Right ventricle myocardium superior (tissue), 1 donor: ENCODE data around the gene TRAF3IP3. TPM values are rescaled to one million over a fixed set of nuclear protein-coding genes. Genes with fewer than 3 reads are reported as not detected.

Experiments
- ATAC-seq: fragments of 200-7000 bp; cut with Tn5 transposase; one replicate; pipeline ENCODE4 v1.9.1; 2020; ENCODE audit warnings: mild to moderate bottlenecking; ENCODE audit not compliant: poor library complexity
- DNase-seq: peaks from one replicate; pipeline ENCODE4 v3.0.0-alpha.2; 2020
- intact Hi-C: fragments of 100-400 bp; cut with DNase I; formaldehyde crosslinking; loops from one replicate; pipeline ENCODE4 v1.11.2; 2022
- long read RNA-seq: library from polyadenylated mRNA; unstranded; transcript quantifications from one replicate; pipeline ENCODE4 v2.0.0, GENCODE V29; 2021
- total RNA-seq: library from RNA; stranded (reverse); fragmentation: NEBNext Ultra II Directional; extraction: Animal tissue kit (Norgen Biotek cat#: 25700); gene quantifications from one replicate; pipeline ENCODE4 v1.2.1, GENCODE V29; 2021
- donor health status: DM: no; HTN: yes; CAD: no; lungs with severe emphysema.

TRAF3IP3 gene
- 0.70 TPM for total RNA-seq
- long read RNA-seq: 0 reads

- intact Hi-C loops: no loop called here
- DNase-seq (peak; percentile 56), ATAC-seq (peak; percentile 50)
These were observed at the start of gene TRAF3IP3 for GRCh38 chr1:209755926-209756614. Gene TRAF3IP3, plus strand, starts transcription at chr1:209756053. Its CDS starts 3,987 bp downstream, at chr1:209760040.

DNA sequence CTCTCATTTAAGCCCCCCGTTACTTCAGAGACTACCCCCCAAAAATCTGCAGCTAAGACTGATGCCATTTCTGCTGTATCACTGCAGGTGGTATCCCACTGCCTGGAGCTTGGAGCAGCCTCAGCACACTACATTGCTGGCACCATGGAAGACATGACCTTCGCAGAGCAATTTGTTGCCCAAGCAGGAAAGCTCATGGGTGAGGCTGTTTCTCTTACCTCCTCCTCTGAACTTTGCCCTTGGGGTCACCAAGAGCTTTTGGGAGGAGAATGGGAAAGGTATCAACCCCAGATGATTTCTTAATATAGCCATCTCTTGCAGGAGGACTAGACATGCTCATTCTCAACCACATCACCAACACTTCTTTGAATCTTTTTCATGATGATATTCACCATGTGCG is 49.2 kb upstream of the TRAF3IP3 start:
- intact Hi-C loops: no loop called here
- ATAC-seq (no peak), DNase-seq (no peak)

- intact Hi-C loops: no loop called here
- ATAC-seq (no peak), DNase-seq (no peak)
These were observed 48.5 kb upstream of the TRAF3IP3 start for GRCh38 chr1:209707308-209707707.

- DNase-seq: no peak
- intact Hi-C loops: no loop called here
- no peak for ATAC-seq
These were observed 47.6 kb upstream of the TRAF3IP3 start for GRCh38 chr1:209708297-209708696.

GRCh38 chr1:209710093-209710492 is 45.8 kb upstream of the TRAF3IP3 start:
- DNase-seq (no peak), ATAC-seq (no peak)
- intact Hi-C loops: no loop called here

DNA sequence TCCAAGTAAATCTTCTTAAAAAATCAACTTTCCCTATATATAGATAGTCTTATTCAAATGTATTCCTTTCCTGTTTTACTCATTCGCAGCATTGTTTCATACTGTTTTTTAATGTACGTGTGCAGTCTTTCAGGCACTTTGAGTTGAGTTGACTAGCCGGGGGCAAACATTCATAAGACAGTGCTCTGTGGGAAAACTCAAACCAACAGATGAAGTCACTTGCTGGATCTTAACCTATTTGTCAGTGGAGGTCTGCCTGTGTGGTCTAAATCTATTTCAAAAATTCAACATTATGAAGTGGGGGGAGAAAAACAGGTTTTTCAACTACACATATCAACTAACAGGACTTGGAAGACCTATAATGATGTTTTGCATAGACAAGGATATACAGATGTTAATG is 45.0 kb upstream of the TRAF3IP3 start:
- ATAC-seq: no peak
- DNase-seq: no peak
- intact Hi-C loops: no loop called here

- DNase-seq: no peak
These were observed 41.5 kb upstream of the TRAF3IP3 start for GRCh38 chr1:209714338-209714737.

GRCh38 chr1:209715314-209715713 is 40.5 kb upstream of the TRAF3IP3 start:
- intact Hi-C loops: no loop called here
- no peak for ATAC-seq
- no peak for DNase-seq

More at GRCh38 chr1:209714338-209714737, 41.5 kb upstream of the TRAF3IP3 start:
- no peak for ATAC-seq
- intact Hi-C loops: no loop called here

GRCh38 chr1:209717818-209718217 is 38.0 kb upstream of the TRAF3IP3 start:
- intact Hi-C loops: no loop called here
- no peak for DNase-seq
- peak; percentile 42 for ATAC-seq

DNA sequence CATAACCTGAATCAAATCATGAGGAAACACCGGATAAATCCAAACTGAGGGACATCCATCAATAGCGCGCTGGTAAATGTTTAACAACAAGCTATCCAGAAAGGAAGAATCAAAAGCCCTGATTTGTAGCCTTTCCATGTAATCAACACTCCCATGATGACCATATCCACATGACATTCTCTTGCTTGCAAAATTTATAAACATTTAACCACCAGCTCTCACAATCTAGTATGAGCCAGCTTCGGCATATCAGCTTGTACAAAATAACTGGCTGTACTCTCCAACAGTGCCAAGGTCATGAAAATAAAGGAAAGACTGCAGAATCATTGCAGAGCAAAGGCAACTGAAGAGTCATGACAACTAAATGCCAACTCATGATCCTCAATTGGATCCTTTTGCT is 35.5 kb upstream of the TRAF3IP3 start:
- DNase-seq (no peak), ATAC-seq (peak; percentile 88)
- intact Hi-C loops: no loop called here

DNA sequence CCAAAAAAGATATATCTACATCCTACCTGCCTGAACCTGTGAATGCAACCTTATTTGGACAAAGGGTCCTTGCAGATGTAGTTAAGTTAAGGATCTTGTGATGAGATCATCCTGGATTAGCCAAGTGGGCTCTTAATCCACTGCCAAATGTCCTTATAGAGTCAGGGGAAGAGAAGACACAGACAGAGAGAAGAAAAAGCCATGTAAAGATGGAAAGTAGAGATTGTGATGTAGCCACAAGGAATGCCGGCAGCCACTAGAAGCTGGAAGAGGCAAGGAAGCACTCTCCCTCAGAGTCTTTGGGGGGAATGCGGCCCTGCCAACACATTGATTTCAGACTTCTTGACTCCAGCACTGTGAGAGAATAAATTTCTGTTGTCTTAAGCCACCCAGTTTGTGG is 35.0 kb upstream of the TRAF3IP3 start:
- ATAC-seq: peak; percentile 16
- DNase-seq: no peak
- intact Hi-C loops: no loop called here

DNA sequence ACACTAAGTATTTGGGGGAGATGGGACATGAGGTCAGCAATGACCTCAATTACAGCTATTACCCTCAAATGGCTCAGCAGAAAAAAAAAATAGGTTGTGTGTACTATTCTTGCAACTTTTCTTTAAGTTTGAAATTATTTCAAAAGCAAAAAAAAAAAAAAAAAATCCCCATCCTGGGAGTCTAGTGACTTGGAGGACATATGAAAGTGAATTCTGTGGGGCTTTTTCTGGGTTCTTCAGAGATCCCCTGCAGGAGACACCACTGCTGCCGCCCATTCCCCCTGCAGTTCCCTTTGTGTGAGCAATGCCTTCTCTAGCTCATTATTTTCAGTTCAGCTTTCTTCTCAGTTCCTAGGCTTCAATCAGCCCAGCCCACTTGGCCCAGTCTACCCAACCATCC is 34.5 kb upstream of the TRAF3IP3 start:
- intact Hi-C loops: no loop called here
- ATAC-seq (no peak), DNase-seq (no peak)

GRCh38 chr1:209723265-209723664 is 32.6 kb upstream of the TRAF3IP3 start:
- ATAC-seq: no peak
- intact Hi-C loops: no loop called here
- DNase-seq: no peak

GRCh38 chr1:209723756-209724693 is 31.8 kb upstream of the TRAF3IP3 start:
- DNase-seq (no peak), ATAC-seq (no peak)
- intact Hi-C loops: no loop called here

DNA sequence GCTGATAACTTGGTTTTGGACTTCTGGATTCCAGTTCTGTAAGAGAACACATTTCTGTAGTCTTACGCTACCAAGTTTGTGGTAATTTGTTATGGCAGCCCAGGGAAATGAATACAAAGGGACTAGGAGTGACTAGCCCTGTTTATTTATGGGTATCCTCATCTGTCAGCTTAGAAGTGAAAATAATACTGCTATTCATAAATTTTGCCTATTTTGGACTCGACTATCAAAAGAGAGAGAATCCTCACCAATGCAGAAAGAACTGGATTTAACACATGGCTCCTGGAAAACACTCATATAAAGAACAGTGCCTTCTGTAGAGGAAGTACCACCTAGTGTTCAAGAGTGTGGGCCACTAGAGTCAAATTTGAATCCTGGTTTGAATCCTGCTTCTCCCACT is 28.6 kb upstream of the TRAF3IP3 start:
- intact Hi-C loops: no loop called here
- DNase-seq (no peak), ATAC-seq (no peak)

GRCh38 chr1:209727785-209728184 is 28.1 kb upstream of the TRAF3IP3 start:
- no peak for ATAC-seq
- DNase-seq: no peak
- intact Hi-C loops: no loop called here

- intact Hi-C loops: no loop called here
- ATAC-seq (peak; percentile 89), DNase-seq (peak; percentile 42)
These were observed 27.4 kb upstream of the TRAF3IP3 start for GRCh38 chr1:209728466-209728865.

GRCh38 chr1:209729436-209729835 is 26.4 kb upstream of the TRAF3IP3 start:
- ATAC-seq (no peak), DNase-seq (no peak)
- intact Hi-C loops: no loop called here

DNA sequence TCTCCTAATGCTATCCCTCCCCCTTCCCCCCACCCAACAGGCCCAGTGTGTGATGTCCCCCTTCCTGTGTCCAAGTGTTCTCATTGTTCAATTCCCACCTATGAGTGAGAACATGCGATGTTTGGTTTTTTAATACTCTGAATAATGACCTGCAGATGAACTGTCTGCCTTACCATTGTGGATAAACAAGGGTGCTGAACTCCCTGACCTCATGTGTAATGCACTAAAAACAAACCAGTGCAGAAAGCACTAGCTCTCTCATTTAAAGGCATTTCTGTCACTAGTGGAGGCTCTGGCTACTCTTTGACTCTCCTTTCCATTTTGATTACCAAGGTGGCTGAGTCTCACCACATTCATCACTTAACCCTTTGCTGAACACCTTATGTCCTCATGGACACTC is 23.1 kb upstream of the TRAF3IP3 start:
- no peak for ATAC-seq
- intact Hi-C loops: no loop called here
- no peak for DNase-seq
